Endothelial cell of umbilical vein (primary cell): ENCODE data around the gene GFPT1. TPM values are rescaled to one million over a fixed set of nuclear protein-coding genes. Genes with fewer than 3 reads are reported as not detected.
A peak's percentile ranks its signal among the peaks of the same experiment; 100 is the strongest.

ENCODE experiments used
- BruUV-seq: library from RNA; stranded (reverse); fragments of 400-500 nt; replicated peaks from 2 replicates; lab custom pipeline; 2021; lab: Mats Ljungman, UMichigan
- CTCF ChIA-PET: fragments of 300-600, 350-600 bp; sonication (Branson Sonifier 250); formaldehyde crosslinking; loops from one replicate; lab custom pipeline; 2021; ENCODE audit warnings: antibody characterized with exemption, inconsistent platforms; lab: Charles Lee
- POLR2A ChIA-PET: fragments of 300-600, 350-600 bp; sonication (Branson Sonifier 250); formaldehyde crosslinking; loops from one replicate; lab custom pipeline; 2021; ENCODE audit warnings: antibody characterized with exemption, inconsistent platforms; lab: Charles Lee
- DNase-seq: peaks from one replicate; pipeline ENCODE4 v3.0.0-alpha.2; 2011; ENCODE audit warnings: low read depth, low spot score
- FAIRE-seq: peaks from 2 replicates; lab custom pipeline; 2011; peaks lifted over from hg19 to GRCh38; lab: Jason Lieb, UNC
- H2AFZ ChIP-seq: 2 replicates; pipeline ENCODE4 v1.6.0; 2012; ENCODE audit warnings: low read depth, low read length, control low read depth, inconsistent platforms
- H3K27ac ChIP-seq: 2 replicates; pipeline ENCODE4 v1.5.1; 2011; ENCODE audit warnings: low read depth, mild to moderate bottlenecking, control low read depth, low read length, moderate library complexity; ENCODE audit not compliant: insufficient read depth
- H3K27me3 ChIP-seq, 2 experiments: 2 replicates each; pipeline versions ENCODE4 v1.6.0 to v1.6.1; 2011; ENCODE audit warnings: low read length in 2 of 2, mixed read lengths in 1 of 2; ENCODE audit not compliant: control insufficient read depth in 2 of 2, insufficient read depth in 2 of 2
- H3K36me3 ChIP-seq, 2 experiments: 2 replicates in 1 of 2; 3 replicates in 1 of 2; pipeline ENCODE4 v1.5.1; 2011; ENCODE audit warnings: low read length in 2 of 2, mild to moderate bottlenecking in 1 of 2, moderate library complexity in 1 of 2; ENCODE audit not compliant: control insufficient read depth in 2 of 2, insufficient read depth in 2 of 2; ENCODE audit errors: extremely low read depth in 1 of 2
- H3K4me1 ChIP-seq: 3 replicates; pipeline ENCODE4 v1.5.1; 2011; ENCODE audit warnings: mild to moderate bottlenecking, low read length; ENCODE audit not compliant: control insufficient read depth, insufficient read depth; ENCODE audit errors: extremely low read depth
- H3K4me2 ChIP-seq: 2 replicates; pipeline ENCODE4 v1.6.1; 2011; ENCODE audit warnings: low read length, control low read depth, mixed read lengths; ENCODE audit not compliant: insufficient read depth
- H3K4me3 ChIP-seq, 3 experiments: fragments of 200-600 bp in 1 of 3; sonication (generic), shearing (Covaris generic) in 1 of 3; replicated peaks in 1 of 3; 2 replicates each; pipeline ENCODE4 v1.5.1; 2011 to 2016; ENCODE audit warnings: control low read depth in 3 of 3, low read length in 3 of 3, mild to moderate bottlenecking in 2 of 3, inconsistent platforms in 1 of 3, low read depth in 1 of 3, moderate library complexity in 1 of 3; ENCODE audit not compliant: insufficient read depth in 1 of 3
- H3K79me2 ChIP-seq: 2 replicates; pipeline ENCODE4 v1.6.0; 2012; ENCODE audit warnings: low read length, inconsistent platforms; ENCODE audit not compliant: control insufficient read depth, insufficient read depth
- H3K9ac ChIP-seq: replicated peaks from 2 replicates; pipeline ENCODE3; 2011; ENCODE audit warnings: low read length, control low read depth; ENCODE audit not compliant: insufficient read depth; ENCODE audit errors: extremely low read depth
- H3K9me1 ChIP-seq: replicated peaks from 3 replicates; pipeline ENCODE4 v1.6.0; 2011; ENCODE audit warnings: mild to moderate bottlenecking, low read length; ENCODE audit not compliant: control insufficient read depth, insufficient read depth; ENCODE audit errors: extremely low read depth
- H3K9me3 ChIP-seq: replicated peaks from 2 replicates; pipeline ENCODE4 v1.5.1; 2012; ENCODE audit warnings: low read length, inconsistent platforms; ENCODE audit not compliant: control insufficient read depth, insufficient read depth
- H4K20me1 ChIP-seq: replicated peaks from 2 replicates; pipeline ENCODE3; 2011; ENCODE audit warnings: mild to moderate bottlenecking, low read length; ENCODE audit not compliant: control insufficient read depth, insufficient read depth; ENCODE audit errors: extremely low read depth
- CTCF ChIP-seq, 2 donors: IDR thresholded peaks; 1 replicate in 1 of 2; 2 replicates in 1 of 2; pipeline ENCODE4 v1.5.1; 2011; ENCODE audit warnings: low read length in 2 of 2, mild to moderate bottlenecking in 2 of 2, moderate library complexity in 2 of 2, control low read depth in 1 of 2, inconsistent platforms in 1 of 2, low read depth in 1 of 2; ENCODE audit not compliant: insufficient read depth in 1 of 2; ENCODE audit errors: extremely low read depth in 1 of 2
- EZH2 ChIP-seq: IDR thresholded peaks from 2 replicates; pipeline ENCODE4 v1.6.1; 2012; ENCODE audit warnings: borderline replicate concordance, low read depth, mild to moderate bottlenecking, moderate library complexity, low read length, inconsistent platforms; ENCODE audit not compliant: severe bottlenecking
- FOS ChIP-seq: IDR thresholded peaks from 2 replicates; pipeline ENCODE4 v1.6.1; 2011; ENCODE audit warnings: mild to moderate bottlenecking, low read length, moderate library complexity, borderline replicate concordance; ENCODE audit not compliant: insufficient read depth
- GATA2 ChIP-seq: IDR thresholded peaks from 2 replicates; pipeline ENCODE4 v1.7.0; 2011; ENCODE audit warnings: low read depth, mild to moderate bottlenecking, moderate library complexity, mixed read lengths, low read length; ENCODE audit not compliant: insufficient read length, insufficient read depth
- JUN ChIP-seq: IDR thresholded peaks from 2 replicates; pipeline ENCODE4 v1.6.1; 2011; ENCODE audit warnings: borderline replicate concordance, low read depth; ENCODE audit not compliant: insufficient read length, insufficient read depth
- MYC ChIP-seq: IDR thresholded peaks from one replicate; pipeline ENCODE4 v1.6.1; 2011; ENCODE audit warnings: mild to moderate bottlenecking, low read depth, low read length
- POLR2A ChIP-seq: IDR thresholded peaks from 2 replicates; pipeline ENCODE4 v1.6.1; 2012; ENCODE audit warnings: low read depth, mild to moderate bottlenecking, control low read depth, low read length
- POLR2AphosphoS5 ChIP-seq: IDR thresholded peaks from 2 replicates; pipeline ENCODE4 v1.6.1; 2012; ENCODE audit warnings: low read depth, mild to moderate bottlenecking, control low read depth, low read length, moderate library complexity; ENCODE audit not compliant: insufficient read depth
- dilution Hi-C: fragments of 300-500 bp; cut with MboI; formaldehyde crosslinking; loops from one replicate; pipeline ENCODE4 v1.15.0; 2019; ENCODE audit warnings: low sequenced_read_pairs; ENCODE audit not compliant: extremely low pct_ligation_motif_present
- intact Hi-C: fragments of 100-400 bp; cut with micrococcal nuclease; formaldehyde crosslinking; loops from one replicate; pipeline ENCODE4 v1.10.0; 2022
- polyA plus RNA-seq, 4 experiments: library from polyadenylated mRNA; depleted of rRNA in 3 of 4; stranded (reverse) in 3 of 4; unstranded in 1 of 4; fragments of >200 nt; gene quantifications; 2 replicates each; pipeline versions ENCODE4 v1.2.1 to v1.2.3, GENCODE V29; 2011 to 2012; ENCODE audit warnings: missing spikeins in 1 of 4
- total RNA-seq: library from RNA; stranded (reverse); gene quantifications from 2 replicates; pipeline ENCODE4 v1.2.3, GENCODE V29; 2021
- TF ChIP-seq, protein P1 (sequence below): IDR thresholded peaks from 2 replicates; pipeline ENCODE4 v1.6.1; 2011; ENCODE audit not compliant: insufficient read depth, insufficient read length

GFPT1 gene
- total and polyA plus RNA-seq, 2 donors (not counting 3 experiments of a cell fraction or from before 2014, with no cell fraction given), result 8.8 to 38.7 TPM

DNA sequence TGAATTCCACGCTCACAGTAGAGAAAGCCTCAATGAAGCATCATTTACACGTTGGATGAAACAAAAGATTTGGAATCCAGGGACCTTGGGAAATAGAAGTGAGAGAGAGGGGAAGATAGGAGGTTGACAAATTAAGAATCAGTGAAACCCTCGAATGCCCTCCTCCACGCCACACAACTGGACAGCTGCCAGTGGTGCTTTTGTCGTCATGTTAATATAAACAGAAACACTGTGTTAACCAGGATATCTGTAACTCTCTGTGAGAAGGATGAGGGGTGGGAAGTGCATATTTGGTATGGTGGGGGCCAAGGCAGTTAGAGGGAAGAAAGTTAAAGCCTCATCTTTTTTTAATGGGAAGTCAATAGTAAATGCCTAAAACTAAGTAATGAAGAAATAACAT lies 108.7 kb downstream of the GFPT1 start:
- no TSS peak for BruUV-seq
- H3K9ac ChIP-seq, result no peak overlapping the region
- peaks cover 16% of the 10 kb centered on the region for H3K4me1 ChIP-seq
- peak overlapping the region; percentile 17 for H2AFZ ChIP-seq
- no peak overlapping the region for H3K4me2 ChIP-seq
- dilution Hi-C loops, result no loop called here
- DNase-seq (peak; percentile 14), FAIRE-seq (no peak)
- no peak overlapping the region for H3K27ac ChIP-seq
- no peaks in the 10 kb centered on the region for H3K36me3 ChIP-seq
- H3K79me2 ChIP-seq, result no peaks in the 10 kb centered on the region
- no peaks in the 10 kb centered on the region for H3K9me1 ChIP-seq
- ChIA-PET POLR2A (no interaction called here), CTCF (no interaction called here)
- H3K4me3 ChIP-seq, result no peak overlapping the region
- no peak for TF ChIP-seq JUN
- no peak for TF ChIP-seq EZH2
- no peak for TF ChIP-seq POLR2AphosphoS5
- no peak for TF ChIP-seq POLR2A
- no peak for TF ChIP-seq MYC
- TF ChIP-seq, protein P1, sequence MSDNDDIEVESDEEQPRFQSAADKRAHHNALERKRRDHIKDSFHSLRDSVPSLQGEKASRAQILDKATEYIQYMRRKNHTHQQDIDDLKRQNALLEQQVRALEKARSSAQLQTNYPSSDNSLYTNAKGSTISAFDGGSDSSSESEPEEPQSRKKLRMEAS, result no peak
- no peak for TF ChIP-seq GATA2
- TF ChIP-seq FOS, result no peak
- no peak for TF ChIP-seq CTCF (IDR thresholded peaks at IDR 0.05; ENCODE audit: extremely low read depth in 1 of 2, insufficient read depth in 1 of 2, low read depth in 1 of 2, low read length in 2 of 2)
- H4K20me1 ChIP-seq, result no peaks in the 10 kb centered on the region
- no peaks in the 10 kb centered on the region for H3K9me3 ChIP-seq
- intact Hi-C loops, result no loop called here
- no peaks in the 10 kb centered on the region for H3K27me3 ChIP-seq
